Measurements from ENCODE around the gene PDLIM1. TPM values are rescaled to one million over a fixed set of nuclear protein-coding genes. Genes with fewer than 3 reads are reported as not detected.

The PDLIM1 gene
- polyA plus RNA-seq, 2 donors = 79.9 to 117 TPM

- WGBS, 2 donors = 41 to 47% methylated on average over 1 of the region's 1 CpG
- H3K36me3 ChIP-seq (ENCODE audit: control insufficient read depth in 2 of 2, insufficient read depth in 2 of 2, low read length in 1 of 2) = peaks cover 1 to 3% of the 10 kb centered on the region in 2 donors
These were observed 15.0 kb downstream of the PDLIM1 start for GRCh38 chr10:95275726-95276366.

GRCh38 chr10:95273393-95274312, 17.1 kb downstream of the PDLIM1 start:
- Histone ChIP-seq H3K4me3 (ENCODE audit: low read depth in 1 of 2, low read length in 2 of 2) (no peak overlapping the region), H3K4me1 (ENCODE audit: control insufficient read depth in 2 of 2, insufficient read depth in 2 of 2, low read length in 1 of 2) (peaks cover 0 to 14% of the 10 kb centered on the region in 2 donors), H3K9me3 (ENCODE audit: control insufficient read depth in 2 of 2, insufficient read depth in 1 of 2, low read depth in 1 of 2, low read length in 1 of 2) (no peaks in the 10 kb centered on the region), H3K27me3 (ENCODE audit: control insufficient read depth in 1 of 2, insufficient read depth in 2 of 2, low read length in 2 of 2) (no peaks in the 10 kb centered on the region), H3K36me3 (ENCODE audit: control insufficient read depth in 2 of 2, insufficient read depth in 2 of 2, low read length in 1 of 2) (peaks cover 3 to 5% of the 10 kb centered on the region in 2 donors), H3K27ac (ENCODE audit: low read depth in 2 of 2, low read length in 1 of 2) (peak overlapping the region; percentile 90 to 94)
- WGBS, 2 donors = 25 to 40% methylated on average over 13 of the region's 13 CpGs

More at GRCh38 chr10:95275726-95276366, 15.0 kb downstream of the PDLIM1 start:
- Histone ChIP-seq H3K4me3 (ENCODE audit: low read depth in 1 of 2, low read length in 2 of 2) (no peak overlapping the region), H3K9me3 (ENCODE audit: control insufficient read depth in 2 of 2, insufficient read depth in 1 of 2, low read depth in 1 of 2, low read length in 1 of 2) (no peaks in the 10 kb centered on the region), H3K27me3 (ENCODE audit: control insufficient read depth in 1 of 2, insufficient read depth in 2 of 2, low read length in 2 of 2) (no peaks in the 10 kb centered on the region), H3K4me1 (ENCODE audit: control insufficient read depth in 2 of 2, insufficient read depth in 2 of 2, low read length in 1 of 2) (peaks cover 0 to 14% of the 10 kb centered on the region in 2 donors), H3K27ac (ENCODE audit: low read depth in 2 of 2, low read length in 1 of 2) (peak overlapping the region; percentile 74 to 79)

GRCh38 chr10:95268438-95268837, 22.4 kb downstream of the PDLIM1 start:
- Histone ChIP-seq H3K36me3 (ENCODE audit: control insufficient read depth in 2 of 2, insufficient read depth in 2 of 2, low read length in 1 of 2) (peaks cover 3 to 8% of the 10 kb centered on the region in 2 donors), H3K27me3 (ENCODE audit: control insufficient read depth in 1 of 2, insufficient read depth in 2 of 2, low read length in 2 of 2) (no peaks in the 10 kb centered on the region), H3K4me3 (ENCODE audit: low read depth in 1 of 2, low read length in 2 of 2) (no peak overlapping the region), H3K9me3 (ENCODE audit: control insufficient read depth in 2 of 2, insufficient read depth in 1 of 2, low read depth in 1 of 2, low read length in 1 of 2) (no peaks in the 10 kb centered on the region), H3K27ac (ENCODE audit: low read depth in 2 of 2, low read length in 1 of 2) (peak overlapping the region; percentile 82 to 95), H3K4me1 (ENCODE audit: control insufficient read depth in 2 of 2, insufficient read depth in 2 of 2, low read length in 1 of 2) (peaks cover 6 to 7% of the 10 kb centered on the region in 2 donors)
- WGBS, 2 donors = 39 to 44% methylated on average over 12 of the region's 12 CpGs

GRCh38 chr10:95267251-95267650, 23.6 kb downstream of the PDLIM1 start:
- H3K36me3 ChIP-seq (ENCODE audit: control insufficient read depth in 2 of 2, insufficient read depth in 2 of 2, low read length in 1 of 2) = peaks cover 3 to 14% of the 10 kb centered on the region in 2 donors
- 62 to 74% methylated on average over 3 of the region's 3 CpGs for WGBS, 2 donors

GRCh38 chr10:95266674-95267095, 24.1 kb downstream of the PDLIM1 start:
- 6 to 14% methylated on average over 1 of the region's 1 CpG for WGBS, 2 donors
- Histone ChIP-seq H3K27me3 (ENCODE audit: control insufficient read depth in 1 of 2, insufficient read depth in 2 of 2, low read length in 2 of 2) (no peaks in the 10 kb centered on the region), H3K27ac (ENCODE audit: low read depth in 2 of 2, low read length in 1 of 2) (peak overlapping the region; percentile 58 to 80), H3K4me3 (ENCODE audit: low read depth in 1 of 2, low read length in 2 of 2) (no peak overlapping the region), H3K36me3 (ENCODE audit: control insufficient read depth in 2 of 2, insufficient read depth in 2 of 2, low read length in 1 of 2) (peaks cover 3 to 14% of the 10 kb centered on the region in 2 donors), H3K9me3 (ENCODE audit: control insufficient read depth in 2 of 2, insufficient read depth in 1 of 2, low read depth in 1 of 2, low read length in 1 of 2) (no peaks in the 10 kb centered on the region), H3K4me1 (ENCODE audit: control insufficient read depth in 2 of 2, insufficient read depth in 2 of 2, low read length in 1 of 2) (peaks cover 2 to 7% of the 10 kb centered on the region in 2 donors)

More at GRCh38 chr10:95267251-95267650, 23.6 kb downstream of the PDLIM1 start:
- no peak overlapping the region for H3K4me3 ChIP-seq (ENCODE audit: low read depth in 1 of 2, low read length in 2 of 2)
- peaks cover 2 to 7% of the 10 kb centered on the region in 2 donors for H3K4me1 ChIP-seq (ENCODE audit: control insufficient read depth in 2 of 2, insufficient read depth in 2 of 2, low read length in 1 of 2)
- H3K9me3 ChIP-seq (ENCODE audit: control insufficient read depth in 2 of 2, insufficient read depth in 1 of 2, low read depth in 1 of 2, low read length in 1 of 2) = no peaks in the 10 kb centered on the region
- H3K27me3 ChIP-seq (ENCODE audit: control insufficient read depth in 1 of 2, insufficient read depth in 2 of 2, low read length in 2 of 2) = no peaks in the 10 kb centered on the region
- H3K27ac ChIP-seq (ENCODE audit: low read depth in 2 of 2, low read length in 1 of 2) = no peak overlapping the region

- H3K27me3 ChIP-seq (ENCODE audit: control insufficient read depth in 1 of 2, insufficient read depth in 2 of 2, low read length in 2 of 2) = no peaks in the 10 kb centered on the region
- 90 to 93% methylated on average over 8 of the region's 8 CpGs for WGBS, 2 donors
- H3K4me1 ChIP-seq (ENCODE audit: control insufficient read depth in 2 of 2, insufficient read depth in 2 of 2, low read length in 1 of 2) = peaks cover 5 to 10% of the 10 kb centered on the region in 2 donors
- H3K4me3 ChIP-seq (ENCODE audit: low read depth in 1 of 2, low read length in 2 of 2) = no peak overlapping the region
- peaks cover 0 to 14% of the 10 kb centered on the region in 2 donors for H3K36me3 ChIP-seq (ENCODE audit: control insufficient read depth in 2 of 2, insufficient read depth in 2 of 2, low read length in 1 of 2)
- H3K9me3 ChIP-seq (ENCODE audit: control insufficient read depth in 2 of 2, insufficient read depth in 1 of 2, low read depth in 1 of 2, low read length in 1 of 2) = no peaks in the 10 kb centered on the region
- H3K27ac ChIP-seq (ENCODE audit: low read depth in 2 of 2, low read length in 1 of 2) = peak overlapping the region in 1 of 2 donors; percentile 80
These were observed 25.2 kb downstream of the PDLIM1 start for GRCh38 chr10:95265572-95265971.

- H3K27ac ChIP-seq (ENCODE audit: low read depth in 2 of 2, low read length in 1 of 2) = peak overlapping the region; percentile 65 to 69
- H3K4me1 ChIP-seq (ENCODE audit: control insufficient read depth in 2 of 2, insufficient read depth in 2 of 2, low read length in 1 of 2) = peaks cover 5 to 12% of the 10 kb centered on the region in 2 donors
- 58 to 66% methylated on average over 6 of the region's 6 CpGs for WGBS, 2 donors
These were observed 26.4 kb downstream of the PDLIM1 start for GRCh38 chr10:95264227-95265051.

GRCh38 chr10:95263864-95264226, 27.0 kb downstream of the PDLIM1 start:
- Histone ChIP-seq H3K27me3 (ENCODE audit: control insufficient read depth in 1 of 2, insufficient read depth in 2 of 2, low read length in 2 of 2) (no peaks in the 10 kb centered on the region), H3K9me3 (ENCODE audit: control insufficient read depth in 2 of 2, insufficient read depth in 1 of 2, low read depth in 1 of 2, low read length in 1 of 2) (no peaks in the 10 kb centered on the region), H3K27ac (ENCODE audit: low read depth in 2 of 2, low read length in 1 of 2) (peak overlapping the region; percentile 63 to 65), H3K36me3 (ENCODE audit: control insufficient read depth in 2 of 2, insufficient read depth in 2 of 2, low read length in 1 of 2) (peaks cover 0 to 16% of the 10 kb centered on the region in 2 donors), H3K4me1 (ENCODE audit: control insufficient read depth in 2 of 2, insufficient read depth in 2 of 2, low read length in 1 of 2) (peaks cover 5 to 12% of the 10 kb centered on the region in 2 donors), H3K4me3 (ENCODE audit: low read depth in 1 of 2, low read length in 2 of 2) (no peak overlapping the region)
- 74 to 77% methylated on average over 7 of the region's 7 CpGs for WGBS, 2 donors

More at GRCh38 chr10:95264227-95265051, 26.4 kb downstream of the PDLIM1 start:
- no peaks in the 10 kb centered on the region for H3K9me3 ChIP-seq (ENCODE audit: control insufficient read depth in 2 of 2, insufficient read depth in 1 of 2, low read depth in 1 of 2, low read length in 1 of 2)
- H3K27me3 ChIP-seq (ENCODE audit: control insufficient read depth in 1 of 2, insufficient read depth in 2 of 2, low read length in 2 of 2) = no peaks in the 10 kb centered on the region
- no peak overlapping the region for H3K4me3 ChIP-seq (ENCODE audit: low read depth in 1 of 2, low read length in 2 of 2)
- H3K36me3 ChIP-seq (ENCODE audit: control insufficient read depth in 2 of 2, insufficient read depth in 2 of 2, low read length in 1 of 2) = peaks cover 0 to 16% of the 10 kb centered on the region in 2 donors
